HG02588 (cell line): Measurements from ENCODE around the gene ADCY2.

Experiments
- ATAC-seq: cut with Tn5 transposase; IDR thresholded peaks from one replicate; pipeline ENCODE4 v1.9.1; 2021; ENCODE audit warnings: mild to moderate bottlenecking, moderate library complexity; ENCODE audit not compliant: unreplicated experiment

The ADCY2 gene

GRCh38 chr5:7772141-7772540 is 376.2 kb downstream of the ADCY2 start:
- ATAC-seq = no peak

- ATAC-seq = no peak
Observed at GRCh38 chr5:7773178-7773577, 377.2 kb downstream of the ADCY2 start.

GRCh38 chr5:7776442-7776841 is 380.5 kb downstream of the ADCY2 start:
- no peak for ATAC-seq

DNA sequence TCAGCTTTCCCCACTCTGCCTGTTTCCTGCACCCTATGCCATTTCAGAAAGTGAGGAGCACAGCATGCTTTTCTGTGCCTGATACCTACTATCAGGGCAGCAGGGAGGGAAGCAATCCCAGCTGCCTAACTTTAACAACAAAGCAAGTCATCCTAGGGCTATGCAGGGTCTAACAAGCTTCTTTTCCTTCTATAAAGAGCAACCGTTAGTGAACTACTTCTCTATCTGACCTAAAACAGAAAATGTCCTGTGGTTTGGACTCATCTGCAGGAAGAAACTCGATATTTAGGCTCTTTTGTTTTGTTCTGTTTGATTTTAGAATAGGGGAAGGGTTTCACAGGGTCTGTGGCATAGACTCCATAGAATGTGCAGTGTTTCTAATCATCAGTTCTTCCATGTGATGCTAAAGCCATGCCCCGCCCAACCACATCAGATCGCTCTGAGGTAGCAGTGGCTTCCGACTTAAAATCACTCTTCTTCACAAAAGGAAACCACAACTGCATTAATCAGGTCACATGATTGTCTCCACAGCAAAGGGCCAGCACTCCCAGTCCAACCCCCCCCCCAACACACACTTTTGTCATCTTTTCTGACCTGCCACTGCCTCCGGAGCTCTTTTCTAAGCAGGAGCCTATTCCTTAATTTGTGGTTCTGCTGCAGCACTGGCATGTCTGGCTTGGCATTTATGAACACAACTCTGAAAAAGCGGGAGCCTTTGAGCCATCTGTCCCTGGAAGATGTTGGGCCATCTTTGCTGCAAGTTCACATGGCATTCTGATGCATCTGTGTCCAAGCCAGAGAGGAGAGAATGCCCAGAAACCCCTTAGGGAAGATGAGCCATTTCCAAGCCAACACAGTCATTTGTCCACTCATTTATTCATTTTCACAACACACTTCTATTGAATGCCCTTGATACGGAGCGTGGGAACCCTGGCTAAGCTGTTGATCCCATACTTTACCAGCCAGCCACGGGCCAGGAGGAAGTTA is 383.4 kb downstream of the ADCY2 start:
- ATAC-seq = no peak

DNA sequence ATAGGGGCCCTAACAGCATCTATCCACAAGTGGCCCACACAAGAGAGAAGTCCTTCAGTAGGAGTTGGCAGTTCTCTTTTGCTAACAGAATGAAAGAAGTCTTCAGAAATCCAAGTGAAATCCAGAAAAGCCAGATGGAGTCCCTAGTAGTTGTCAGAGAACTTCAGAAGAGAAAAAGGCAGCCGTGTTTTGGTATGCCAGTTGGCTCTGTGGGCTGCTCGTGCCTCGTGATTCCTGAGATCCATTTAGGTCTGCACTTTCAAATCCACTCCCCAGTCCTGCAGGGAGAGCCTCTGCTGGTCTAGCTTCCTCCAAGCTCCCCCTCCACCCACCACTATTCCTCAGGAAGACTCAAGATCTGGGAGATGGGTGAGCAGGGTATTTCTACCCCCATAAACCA is 386.0 kb downstream of the ADCY2 start:
- ATAC-seq = no peak

GRCh38 chr5:7784683-7785380 is 388.9 kb downstream of the ADCY2 start:
- ATAC-seq = no peak

DNA sequence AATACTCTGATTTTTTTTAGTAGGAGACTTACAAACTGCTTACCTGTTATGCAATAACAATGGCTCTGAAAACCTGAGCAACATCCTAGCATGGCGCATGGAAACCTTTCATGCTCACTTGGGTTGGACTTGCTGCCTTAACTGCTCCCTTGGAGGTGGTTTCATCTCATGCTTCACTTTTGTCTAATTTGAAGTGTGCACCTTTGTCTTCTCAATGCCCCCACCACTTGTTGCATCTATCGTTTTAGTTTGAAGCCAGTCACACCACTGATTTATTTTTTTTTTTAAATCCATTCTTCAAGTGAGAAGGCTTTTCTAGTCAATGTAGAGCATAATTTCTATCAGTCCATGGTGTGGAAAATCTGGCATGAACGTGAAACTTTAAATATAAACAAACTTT is 391.8 kb downstream of the ADCY2 start:
- ATAC-seq = no peak

DNA sequence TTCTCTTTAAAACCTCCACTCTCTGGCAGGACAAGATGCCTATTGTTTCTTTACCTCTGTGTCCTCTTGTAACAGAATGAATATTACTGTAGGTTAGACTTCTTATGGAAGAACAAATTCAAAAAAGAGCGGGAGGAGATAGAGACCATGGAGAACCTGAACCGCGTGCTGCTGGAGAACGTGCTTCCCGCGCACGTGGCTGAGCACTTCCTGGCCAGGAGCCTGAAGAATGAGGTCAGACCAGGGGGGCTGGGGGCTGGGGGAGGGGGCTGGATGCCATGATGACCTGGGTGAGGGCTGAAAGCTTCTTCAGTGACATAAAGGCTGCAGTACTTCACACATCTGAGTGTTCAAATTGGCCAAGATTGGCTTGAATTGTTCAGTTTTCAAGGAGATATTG is 393.6 kb downstream of the ADCY2 start:
- no peak for ATAC-seq

- ATAC-seq = peak; percentile 19
Observed at GRCh38 chr5:7793895-7794294, 398.0 kb downstream of the ADCY2 start.

DNA sequence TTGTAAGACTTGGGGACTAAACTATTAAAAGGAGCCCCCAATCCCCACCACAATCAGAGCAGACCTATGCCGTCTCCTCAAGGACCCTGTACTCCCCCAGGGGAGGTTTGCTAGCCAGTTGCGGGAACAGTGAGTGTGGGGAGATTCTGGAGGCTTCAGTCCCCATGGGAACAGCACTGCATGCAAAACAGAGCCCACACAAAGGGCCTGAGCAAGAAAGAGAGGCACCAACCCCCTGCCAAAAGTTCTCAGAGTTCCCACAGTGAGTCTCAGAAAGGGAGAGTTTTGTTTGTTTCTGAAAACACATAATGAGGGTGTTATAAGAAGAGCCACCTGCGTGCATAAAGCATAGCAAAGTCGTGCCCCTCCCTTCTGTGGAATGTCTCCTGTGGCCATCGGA is 398.4 kb downstream of the ADCY2 start:
- peak; percentile 87 for ATAC-seq

GRCh38 chr5:7794823-7795222 is 398.9 kb downstream of the ADCY2 start:
- ATAC-seq = peak; percentile 32

GRCh38 chr5:7795306-7795705 is 399.4 kb downstream of the ADCY2 start:
- no peak for ATAC-seq

GRCh38 chr5:7801891-7802614 is 406.1 kb downstream of the ADCY2 start:
- no peak for ATAC-seq

DNA sequence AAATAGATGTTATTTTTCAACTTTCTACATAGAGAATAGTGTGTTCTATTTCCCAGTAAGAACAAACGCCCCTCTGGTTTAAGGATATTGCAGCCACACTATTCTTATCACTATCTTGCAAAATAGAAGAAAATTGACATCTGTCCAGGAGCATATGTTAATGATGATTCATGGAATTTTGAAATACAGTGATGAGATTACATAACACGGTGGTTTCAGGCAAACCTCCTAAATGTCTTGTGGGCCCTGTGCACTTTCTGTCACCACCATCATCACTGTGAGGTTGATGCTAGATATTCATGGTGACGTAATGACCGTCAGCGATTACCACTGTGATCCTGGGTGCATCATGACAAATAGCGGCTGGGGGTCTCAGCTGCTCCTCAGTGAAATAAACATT is 406.9 kb downstream of the ADCY2 start:
- ATAC-seq = no peak

GRCh38 chr5:7803937-7804336 is 408.0 kb downstream of the ADCY2 start:
- no peak for ATAC-seq

DNA sequence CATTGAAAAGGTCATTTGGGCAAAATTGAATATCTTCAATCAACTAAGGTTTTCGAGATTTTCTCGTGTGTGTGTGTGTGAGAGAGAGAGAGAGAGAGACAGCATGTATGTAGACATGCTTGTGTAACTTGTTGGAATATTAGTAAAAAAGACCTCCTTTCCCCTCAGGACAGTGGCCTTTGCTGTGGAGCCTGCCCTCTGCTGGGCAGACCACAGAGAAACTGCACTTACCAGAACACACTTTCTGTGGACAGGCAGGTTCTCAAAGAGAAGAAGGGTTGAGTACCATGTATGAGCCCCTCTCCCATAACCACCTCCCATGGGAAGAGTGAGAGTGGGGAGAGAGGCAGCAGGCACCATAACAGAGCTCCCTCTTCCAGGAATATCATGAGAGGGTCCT is 409.4 kb downstream of the ADCY2 start:
- no peak for ATAC-seq

DNA sequence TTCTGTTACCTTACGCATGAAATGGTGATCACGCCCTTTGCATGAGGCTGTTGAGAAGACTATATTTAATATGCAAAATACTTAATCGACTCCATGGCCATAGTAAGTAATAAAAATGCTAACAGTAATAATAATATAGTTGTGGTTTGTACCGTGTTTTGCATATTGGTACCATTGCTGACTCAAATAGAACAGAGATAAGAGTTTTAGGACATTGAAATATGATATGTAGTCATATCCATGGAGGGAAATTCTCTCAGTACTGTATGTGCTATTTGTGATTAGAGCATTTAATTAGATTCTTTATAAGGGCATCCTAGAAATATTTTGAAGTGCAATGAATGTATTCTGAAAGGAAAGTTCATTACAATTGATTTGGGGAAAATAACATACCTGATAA is 413.1 kb downstream of the ADCY2 start:
- no peak for ATAC-seq

- no peak for ATAC-seq
Observed at GRCh38 chr5:7811715-7812114, 415.8 kb downstream of the ADCY2 start.

DNA sequence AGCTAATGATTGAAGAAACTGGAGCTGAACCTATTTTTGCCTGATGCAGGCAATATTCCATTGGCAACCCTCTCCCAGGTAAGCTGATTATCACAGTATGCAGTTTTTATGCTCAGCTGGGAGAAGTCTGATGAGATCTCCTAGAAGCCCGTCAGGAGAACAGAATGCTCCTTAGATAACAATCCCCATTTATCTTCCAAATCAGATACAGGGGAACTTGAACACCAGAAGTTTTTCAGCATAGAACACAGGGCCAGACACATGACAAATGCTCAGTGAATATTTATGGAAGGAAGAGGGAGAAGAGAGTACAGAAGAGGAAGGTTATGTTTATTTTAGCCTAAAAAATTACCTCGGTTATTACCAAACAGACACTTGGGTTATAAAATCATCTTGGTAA is 417.1 kb downstream of the ADCY2 start:
- ATAC-seq = no peak

GRCh38 chr5:7813576-7813975 is 417.6 kb downstream of the ADCY2 start:
- no peak for ATAC-seq

- no peak for ATAC-seq
Observed at GRCh38 chr5:7814816-7815215, 418.9 kb downstream of the ADCY2 start.
